ENCODE data around the gene FANCF.

- TF ChIP-seq CTCF (IDR thresholded peaks at IDR 0.05) (no peak), POLR2AphosphoS5 (IDR thresholded peaks at IDR 0.05) (no peak), POLR2A (IDR thresholded peaks at IDR 0.05; ENCODE audit: low read depth) (no peak)
Measured at GRCh38 chr11:22674470-22675439, 49.1 kb upstream of the FANCF start.

All from esophagus muscularis mucosa (tissue), 3 donors.